Mucosa of gallbladder (tissue), 1 donor: ENCODE data around the gene ARIH2. TPM values are rescaled to one million over a fixed set of nuclear protein-coding genes. Genes with fewer than 3 reads are reported as not detected.

Experiments
- DNase-seq: peaks from one replicate; pipeline ENCODE4 v3.0.0-alpha.2; 2020; ENCODE audit warnings: low spot score
- total RNA-seq: library from RNA; stranded (reverse); gene quantifications from one replicate; pipeline ENCODE4 v1.2.1, GENCODE V29; 2021
- donor health status: DM: no; HTN: no; CAD: no.

Gene ARIH2
- total RNA-seq, 1 donor from 2014 or later = 76.7 TPM

DNA sequence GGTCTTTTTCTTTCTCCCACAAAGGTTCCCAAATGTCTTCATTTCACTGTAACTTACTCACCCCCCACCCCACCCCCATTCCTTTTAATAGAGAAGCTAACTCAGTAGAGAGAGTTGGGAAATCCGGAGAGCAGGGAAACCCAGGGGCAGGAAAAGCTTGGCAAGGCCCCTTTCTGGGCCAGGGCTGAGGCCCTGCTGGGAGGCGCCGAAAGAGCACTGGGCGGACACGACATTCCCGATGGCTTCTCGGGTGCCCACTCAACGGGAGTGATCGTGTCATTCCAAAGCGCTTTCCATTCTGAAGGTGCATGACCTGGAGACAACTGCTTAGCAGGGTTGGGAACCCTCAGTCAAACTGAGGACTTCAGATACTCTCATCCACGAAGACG is 101.3 kb downstream of the ARIH2 start:
- DNase-seq = no peak

DNA sequence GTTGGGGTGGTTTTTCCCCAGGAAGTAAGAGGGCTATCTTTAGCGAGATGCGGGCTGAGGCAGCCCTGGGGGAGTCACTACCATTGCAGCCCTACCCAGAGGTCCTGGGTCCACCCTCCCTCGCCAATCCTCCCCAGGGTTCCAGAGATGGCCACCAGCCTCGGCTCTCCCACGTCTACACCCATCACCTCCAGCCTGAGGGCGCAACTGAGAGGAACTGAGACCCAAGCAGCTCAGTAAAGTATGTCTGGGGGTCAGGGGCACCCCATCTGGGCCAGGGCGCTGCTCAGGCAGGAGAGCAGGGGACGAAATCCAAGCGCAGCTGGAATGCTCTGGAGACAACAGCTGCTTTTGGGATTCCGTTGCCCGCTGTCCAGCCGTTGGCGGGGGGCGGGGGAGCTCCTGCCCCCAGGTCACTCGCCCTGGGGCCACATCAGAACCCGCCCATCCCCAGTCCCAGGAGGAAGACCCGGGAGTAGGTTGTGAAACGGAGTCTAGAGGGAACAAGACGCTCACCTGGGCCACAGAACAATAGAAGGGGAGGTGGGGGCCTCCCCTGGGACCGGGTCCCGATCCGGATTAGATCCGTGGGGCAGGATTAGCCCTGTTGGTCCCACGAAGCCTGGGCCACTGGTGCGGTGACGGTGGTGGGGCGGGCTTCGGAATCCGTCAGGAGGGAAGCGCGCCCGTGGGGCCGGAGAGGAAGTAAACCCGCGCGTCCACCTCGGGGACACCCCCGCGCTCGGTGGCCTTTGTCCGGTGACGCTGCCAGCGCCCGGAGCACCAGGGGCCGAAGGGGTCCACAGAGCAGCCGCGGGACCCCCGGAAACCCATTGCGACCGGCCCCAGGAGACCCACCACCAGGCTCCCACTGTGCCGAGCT is 101.9 kb downstream of the ARIH2 start:
- peak; percentile 37 for DNase-seq

DNA sequence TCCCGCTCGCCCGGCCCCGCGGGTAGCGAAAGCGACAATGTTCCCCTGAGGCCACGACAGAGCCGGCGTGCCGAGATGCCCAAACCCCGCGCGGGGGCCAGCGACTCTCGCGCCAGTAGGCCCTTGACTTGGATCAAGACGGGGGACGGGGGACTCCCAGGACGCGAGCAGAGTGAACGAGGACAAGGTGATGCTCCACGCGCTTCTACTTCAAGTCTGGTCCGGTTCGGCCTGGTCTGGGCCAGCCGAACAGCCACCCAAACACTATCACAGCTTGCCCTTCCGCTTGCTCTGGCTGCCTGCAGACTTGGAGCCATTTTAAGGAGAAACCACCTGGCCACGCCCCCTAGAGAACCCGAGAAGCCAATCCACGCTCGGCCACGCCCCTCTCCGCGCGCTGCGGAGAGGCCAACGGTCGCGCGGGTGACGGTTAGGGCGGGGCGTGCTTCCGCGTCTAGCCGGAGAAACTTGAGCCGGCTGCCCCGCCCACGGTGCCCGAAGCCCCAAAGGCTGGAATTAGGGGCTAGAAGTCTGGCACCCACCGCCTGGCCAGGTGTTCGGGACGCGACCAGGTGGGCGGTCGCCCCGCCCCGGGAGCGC is 102.7 kb downstream of the ARIH2 start:
- peak; percentile 99 for DNase-seq

DNA sequence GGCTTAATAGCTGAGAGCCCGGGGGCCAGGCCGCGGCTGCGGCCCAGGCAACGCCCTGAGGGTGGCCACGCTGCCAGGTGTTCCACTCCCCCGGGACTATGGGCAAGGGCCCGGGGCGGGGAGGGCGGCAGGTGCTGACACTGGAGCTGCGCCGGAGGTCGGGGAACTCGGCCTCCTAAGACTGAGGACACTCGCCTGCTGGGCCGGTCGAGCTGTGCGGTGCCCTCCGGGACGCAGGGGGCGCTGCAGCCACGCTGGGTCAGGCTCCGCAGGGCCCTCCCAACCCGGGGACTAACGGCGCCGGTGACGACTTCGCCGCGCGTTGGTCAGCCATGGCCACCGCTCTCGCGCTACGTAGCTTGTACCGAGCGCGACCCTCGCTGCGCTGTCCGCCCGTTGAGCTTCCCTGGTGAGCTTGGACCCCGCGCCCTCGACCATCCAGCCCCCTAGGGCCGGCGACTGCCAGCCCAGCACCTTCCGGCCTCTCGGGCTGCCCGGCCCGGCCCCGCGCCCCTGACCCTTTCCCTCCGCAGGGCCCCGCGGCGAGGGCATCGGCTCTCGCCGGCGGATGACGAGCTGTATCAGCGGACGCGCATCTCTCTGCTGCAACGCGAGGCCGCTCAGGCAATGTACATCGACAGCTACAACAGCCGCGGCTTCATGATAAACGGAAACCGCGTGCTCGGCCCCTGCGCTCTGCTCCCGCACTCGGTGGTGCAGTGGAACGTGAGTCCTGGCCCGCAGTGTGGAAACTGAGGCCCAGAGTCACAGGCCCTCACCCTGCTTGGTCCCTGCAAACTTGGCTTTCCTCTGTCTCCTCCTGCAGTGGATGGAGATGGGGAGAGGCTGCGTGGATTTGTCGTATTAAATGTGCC is 103.4 kb downstream of the ARIH2 start, which contains the start of gene NDUFAF3:
Gene NDUFAF3 (plus strand): TSS at position 309 of the 875 bp plus-strand sequence. CDS start 24 bp downstream, at position 333.
- peak; percentile 94 for DNase-seq

DNA sequence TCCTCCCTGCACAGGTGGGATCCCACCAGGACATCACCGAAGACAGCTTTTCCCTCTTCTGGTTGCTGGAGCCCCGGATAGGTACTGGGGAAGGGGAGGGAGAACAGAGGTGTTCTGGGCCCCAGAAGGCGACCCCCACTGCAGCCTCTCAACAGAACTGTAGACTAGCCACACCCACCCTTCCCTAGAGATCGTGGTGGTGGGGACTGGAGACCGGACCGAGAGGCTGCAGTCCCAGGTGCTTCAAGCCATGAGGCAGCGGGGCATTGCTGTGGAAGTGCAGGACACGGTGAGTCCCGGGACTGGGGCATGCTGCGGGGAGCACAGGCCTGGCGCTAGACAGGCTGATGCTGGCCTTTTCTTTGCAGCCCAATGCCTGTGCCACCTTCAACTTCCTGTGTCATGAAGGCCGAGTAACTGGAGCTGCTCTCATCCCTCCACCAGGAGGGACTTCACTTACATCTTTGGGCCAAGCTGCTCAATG is 104.1 kb downstream of the ARIH2 start:
- DNase-seq = no peak

DNA sequence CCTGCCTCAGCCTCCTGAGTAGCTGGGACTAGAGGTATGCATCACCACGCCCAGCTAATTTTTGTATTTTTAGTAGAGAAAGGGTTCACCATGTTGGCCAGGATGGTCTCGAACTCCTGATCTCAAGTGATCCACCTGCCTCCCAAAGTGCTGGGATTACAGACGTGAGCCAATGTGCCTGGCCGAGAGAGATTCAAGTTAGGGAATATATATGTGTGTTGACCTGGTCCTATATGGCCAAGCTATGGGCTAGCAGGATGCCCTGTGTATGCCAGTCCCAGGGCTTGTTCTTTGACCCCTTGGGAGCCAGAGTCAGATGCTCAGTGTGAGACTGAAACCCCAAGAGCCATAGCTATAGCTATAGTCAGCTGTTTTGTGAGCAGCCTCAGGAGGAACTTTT is 105.1 kb downstream of the ARIH2 start:
- no peak for DNase-seq

DNA sequence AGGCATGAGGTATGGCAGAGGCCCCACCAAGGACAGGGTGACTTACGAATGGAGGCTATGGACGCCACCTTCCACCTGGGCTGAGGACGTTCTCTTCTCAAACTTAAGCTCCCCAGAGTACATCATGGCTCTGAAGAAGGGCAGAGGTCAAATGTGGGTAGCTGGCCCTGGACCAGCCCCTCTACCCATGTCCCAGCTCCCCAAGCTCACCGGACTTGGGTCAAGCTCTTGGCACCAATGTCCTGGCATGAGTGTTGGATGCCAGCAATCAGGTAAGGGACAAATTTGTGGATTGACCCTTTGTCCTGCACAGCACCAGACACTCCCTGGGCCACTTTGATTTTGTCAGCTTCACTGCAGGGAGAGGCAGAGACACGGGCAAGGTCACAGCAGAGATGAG is 105.8 kb downstream of the ARIH2 start:
- no peak for DNase-seq

DNA sequence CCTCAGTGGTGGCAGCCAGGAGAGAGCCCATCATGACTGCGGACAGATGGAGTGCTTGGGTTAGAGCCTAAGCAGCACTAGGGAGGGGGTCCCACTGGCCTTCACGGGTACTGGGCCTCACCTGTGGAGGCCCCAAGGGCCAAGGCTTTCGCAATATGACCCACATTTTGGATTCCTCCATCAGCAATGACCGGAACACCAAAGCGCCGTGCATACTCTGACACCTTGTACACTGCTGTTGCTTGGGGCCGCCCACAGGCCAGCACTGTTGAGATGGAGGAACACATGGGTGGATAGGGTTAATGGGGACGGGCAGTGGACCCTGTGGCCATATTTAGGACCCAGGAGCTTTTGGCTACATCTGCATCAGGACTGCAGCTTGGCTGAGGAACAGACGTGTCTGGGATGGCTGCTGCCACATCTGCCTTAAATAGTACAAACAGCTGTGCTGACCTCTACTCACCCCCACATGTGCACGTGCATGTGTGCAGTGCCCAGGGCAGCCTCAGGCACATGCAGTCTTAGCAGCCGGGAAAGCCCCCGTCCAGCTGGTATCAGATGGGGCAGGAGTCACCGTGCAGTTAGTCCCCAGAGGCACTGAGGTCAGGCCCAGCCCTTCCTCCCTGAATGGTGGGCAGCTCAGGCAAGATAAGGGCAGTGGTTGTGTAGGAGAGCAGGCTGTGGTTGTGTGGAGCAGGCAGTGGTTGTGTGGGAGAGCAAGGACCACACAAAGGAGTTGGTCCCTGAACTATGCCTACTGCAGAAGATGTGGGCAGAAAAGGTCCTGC is 106.6 kb downstream of the ARIH2 start:
- no peak for DNase-seq

DNA sequence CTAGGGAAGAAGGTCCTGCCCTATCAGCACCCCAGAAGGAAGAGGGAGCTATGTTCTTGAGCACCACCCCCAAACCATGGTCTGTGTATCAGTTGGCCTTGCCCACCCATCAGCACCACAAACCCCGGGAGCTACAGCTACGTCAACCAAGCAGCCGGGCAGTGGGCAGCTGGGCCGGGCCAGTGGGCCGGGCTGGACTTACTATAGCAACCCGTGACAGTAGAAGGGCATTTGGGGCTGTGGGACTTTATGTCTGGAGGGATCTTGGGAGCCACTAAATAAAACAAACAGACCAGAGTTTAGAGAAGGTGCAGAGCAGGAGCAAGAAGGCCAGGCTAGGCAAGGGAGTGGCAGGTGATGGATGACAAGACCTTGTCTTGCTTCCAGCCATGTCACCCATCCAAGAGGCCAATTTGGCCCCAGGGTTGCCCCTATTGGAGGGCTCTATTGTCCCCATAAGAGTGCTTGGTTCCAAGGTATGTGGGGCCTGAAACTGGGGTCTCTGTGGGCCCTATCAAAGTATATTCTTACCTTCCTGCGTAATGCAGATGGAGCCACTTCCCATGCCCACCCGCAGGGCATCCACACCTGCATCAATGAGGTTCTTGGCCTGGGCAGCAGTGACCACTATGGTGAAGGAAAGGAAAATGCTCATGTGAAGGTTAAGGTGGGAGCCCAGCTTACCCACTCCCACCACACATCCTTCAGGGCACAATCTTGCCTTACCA is 107.3 kb downstream of the ARIH2 start:
- no peak for DNase-seq

DNA sequence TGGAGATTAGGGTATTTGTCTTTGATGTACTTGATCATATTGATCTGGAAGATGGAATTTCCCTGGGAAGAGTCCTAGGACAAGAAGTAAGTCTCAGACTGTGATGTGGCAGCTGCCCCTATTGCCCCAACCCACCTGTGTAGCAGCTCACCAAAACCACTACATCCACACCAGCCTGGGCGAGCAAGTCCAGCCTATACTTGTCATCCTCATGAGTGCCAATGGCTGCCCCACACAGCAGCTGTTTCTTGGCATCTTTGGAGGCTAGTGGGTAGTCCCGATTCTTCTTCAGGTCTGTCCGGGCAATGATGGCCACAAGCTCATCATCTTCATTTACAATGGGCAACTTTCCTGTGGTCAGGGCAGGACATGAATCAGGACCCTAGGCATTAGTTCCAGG is 107.9 kb downstream of the ARIH2 start:
- DNase-seq = no peak

DNA sequence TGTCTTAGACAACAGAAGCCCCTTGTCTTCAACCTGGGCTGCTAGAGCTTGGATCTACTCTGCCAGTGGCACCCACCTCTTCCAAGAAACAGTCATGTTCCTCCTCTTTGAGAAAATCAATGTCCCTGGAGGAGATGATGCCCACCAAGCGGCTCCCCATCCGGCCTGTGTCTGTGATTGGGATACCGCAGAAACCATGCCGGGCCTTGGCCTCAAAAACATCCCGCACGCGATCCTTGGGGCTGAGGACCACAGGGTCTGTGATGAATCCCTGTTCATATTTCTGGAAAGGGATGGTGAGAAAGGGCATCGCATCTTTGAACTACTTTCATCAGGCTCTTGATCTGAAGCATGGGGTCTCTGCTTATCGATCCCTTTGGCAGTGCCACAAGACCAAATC is 109.0 kb downstream of the ARIH2 start:
- DNase-seq = no peak

DNA sequence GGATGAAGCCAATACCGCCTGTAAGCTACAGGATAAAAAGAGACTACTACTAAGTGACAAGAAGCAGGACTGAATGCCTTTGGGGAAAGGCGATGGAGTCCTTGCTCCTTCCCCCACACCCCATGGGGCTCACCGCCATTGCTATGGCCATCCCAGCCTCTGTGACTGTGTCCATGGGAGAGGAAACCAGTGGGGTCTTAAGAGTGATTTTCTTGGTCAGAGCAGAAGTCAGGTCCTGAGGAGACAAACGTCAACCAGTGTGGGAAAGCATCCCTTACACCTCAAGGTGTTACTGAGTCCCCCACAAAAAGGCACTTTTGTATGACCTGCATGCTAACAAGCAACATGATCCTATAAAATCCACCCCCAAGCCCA is 109.6 kb downstream of the ARIH2 start:
- DNase-seq = no peak

DNA sequence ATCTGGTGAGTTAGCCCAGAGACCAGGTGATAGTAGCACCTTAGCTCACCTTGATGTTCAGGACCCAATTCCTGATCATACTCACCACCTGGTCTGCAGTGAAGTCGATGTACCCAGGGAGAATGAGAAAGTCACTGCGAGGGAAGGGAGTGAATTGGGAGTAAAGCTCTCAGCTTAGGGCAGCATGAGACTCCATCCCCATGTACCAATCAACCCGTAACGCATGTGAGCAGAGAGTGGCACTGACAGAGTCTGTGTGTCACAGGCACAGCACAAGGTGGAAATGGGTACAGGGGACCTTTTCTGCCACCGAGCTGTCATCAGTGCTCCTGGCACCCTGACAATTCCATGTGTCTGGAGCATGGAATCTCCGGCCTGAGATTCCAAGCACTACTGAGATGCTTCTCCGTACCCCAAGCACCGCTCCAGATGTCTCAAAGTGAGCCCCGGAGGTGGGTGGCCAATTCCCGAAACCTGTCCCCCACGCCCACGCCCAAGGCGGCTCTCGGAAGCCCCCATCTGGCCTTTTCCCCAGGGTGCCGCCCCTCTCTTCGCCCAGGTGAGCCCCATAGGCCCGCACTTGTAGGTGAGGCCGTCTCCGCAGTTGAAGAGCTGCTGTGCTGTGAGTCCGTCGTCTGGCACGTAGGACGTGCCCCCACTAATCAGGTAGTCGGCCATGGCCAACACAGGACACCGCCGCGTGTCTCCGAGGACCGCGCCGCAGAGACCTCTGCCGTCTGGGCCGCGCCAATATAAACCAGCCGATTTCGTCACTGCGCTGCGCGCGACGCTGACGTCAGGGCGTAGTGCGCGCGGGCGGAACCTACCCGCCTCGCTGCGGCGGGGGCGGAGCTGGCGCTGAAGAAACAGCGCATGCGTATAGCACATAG is 110.3 kb downstream of the ARIH2 start, which contains the start of gene IMPDH2:
Gene IMPDH2 (minus strand): TSS at position 726 of the 890 bp plus-strand sequence. CDS start 48 bp downstream, at position 678.
- DNase-seq = peak; percentile 96

DNA sequence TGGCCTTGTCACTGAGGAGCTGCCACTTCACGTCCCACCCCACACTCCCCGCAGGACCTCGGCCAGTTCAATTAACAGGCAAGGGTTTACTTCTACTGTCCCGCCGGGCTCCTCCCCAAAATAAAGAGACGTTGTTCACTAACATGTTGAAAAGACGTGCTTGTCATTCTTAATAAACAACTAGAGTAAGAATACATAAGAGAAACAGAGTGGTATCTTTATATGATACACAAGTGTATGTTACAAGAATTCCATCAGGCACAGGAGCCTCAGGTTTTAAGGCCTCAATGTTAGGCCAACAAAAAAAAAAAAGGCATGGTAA is 110.9 kb downstream of the ARIH2 start:
- DNase-seq = no peak

DNA sequence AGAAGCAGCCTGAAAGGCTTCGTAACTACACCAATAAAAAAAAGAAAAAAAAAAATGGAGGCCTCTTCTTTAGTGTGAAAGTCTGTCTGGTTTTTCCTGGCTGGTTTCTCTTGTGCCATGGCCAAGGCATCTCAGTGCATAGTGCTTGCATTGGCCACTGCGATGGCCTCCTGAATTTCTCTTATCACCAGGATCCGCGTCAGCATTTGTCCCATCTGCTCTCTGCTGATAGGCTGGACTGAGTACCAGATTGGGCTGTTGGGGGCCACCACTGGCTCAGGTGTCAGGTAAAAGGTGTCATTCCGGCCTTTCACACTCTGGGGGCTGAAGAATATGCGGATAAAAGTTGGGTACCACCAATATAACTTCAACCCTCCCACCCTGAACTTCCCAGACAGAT is 111.7 kb downstream of the ARIH2 start:
- DNase-seq = no peak

DNA sequence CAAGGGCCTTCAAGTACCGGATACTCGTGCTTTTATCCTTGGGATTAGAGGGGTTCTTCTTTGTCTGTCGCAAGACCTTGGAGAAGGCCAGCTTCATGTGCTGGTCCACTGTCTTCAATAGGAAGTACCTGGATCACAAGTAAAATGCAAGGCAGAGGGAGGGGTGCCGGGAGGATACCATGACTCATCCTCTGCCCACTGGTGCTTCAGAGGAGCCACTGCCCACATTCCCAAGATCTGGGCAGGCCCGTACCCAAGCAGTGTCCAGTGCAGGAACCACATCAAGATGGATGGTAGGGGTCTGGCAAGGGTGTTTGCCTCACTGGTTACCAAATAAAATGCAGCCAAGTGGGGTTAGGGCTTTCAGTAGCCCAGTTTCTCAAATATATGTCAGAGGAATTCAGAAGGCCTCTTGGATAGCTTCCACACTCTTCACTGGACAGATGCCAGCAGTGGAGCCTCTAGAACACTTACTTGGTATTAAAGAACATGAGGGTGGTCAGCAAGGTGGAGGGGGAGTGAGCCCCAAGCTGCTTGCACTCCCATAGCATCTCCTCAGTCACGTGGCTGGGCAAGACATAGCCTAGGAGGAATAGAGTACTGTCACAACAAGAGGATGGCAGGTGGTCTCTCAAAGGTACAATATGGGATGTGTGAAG is 114.1 kb downstream of the ARIH2 start:
- no peak for DNase-seq

DNA sequence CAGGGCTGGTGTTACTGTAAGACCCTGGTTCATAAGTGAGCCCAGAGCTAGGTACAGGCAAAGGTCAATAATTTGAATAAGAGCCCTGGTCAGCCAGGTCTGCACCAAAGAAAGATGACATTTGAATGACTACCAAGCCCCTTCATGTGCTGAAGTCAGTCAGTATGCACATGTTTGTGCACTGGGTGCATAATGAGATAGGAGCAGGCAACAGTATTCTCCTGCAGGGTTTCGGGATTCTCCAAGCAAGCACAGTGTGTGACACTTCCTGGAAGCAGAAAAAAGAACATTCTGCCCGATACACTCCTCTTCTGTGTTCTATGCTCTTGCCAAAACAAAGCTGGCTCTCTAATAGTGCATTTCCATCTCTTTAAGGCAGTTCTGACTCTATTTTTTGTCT is 116.0 kb downstream of the ARIH2 start:
- no peak for DNase-seq

DNA sequence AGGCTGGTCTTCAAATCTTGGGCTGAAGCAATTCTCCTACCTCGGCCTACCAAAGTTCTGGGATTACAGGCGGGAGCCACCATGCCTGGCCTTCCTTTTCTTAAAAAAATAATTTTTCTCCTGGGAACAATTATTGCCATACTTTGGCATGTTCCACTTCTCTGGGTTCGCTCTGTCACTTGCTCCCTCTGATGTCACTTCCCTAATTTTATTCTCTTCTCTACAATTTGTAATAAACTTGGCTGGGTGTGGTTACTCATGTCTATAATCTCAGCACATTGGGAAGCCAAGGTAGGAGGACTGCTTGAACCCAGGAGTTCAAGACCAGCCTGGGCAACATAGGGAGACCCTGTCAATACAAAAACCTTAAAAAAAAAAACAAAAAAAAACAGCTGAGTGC is 116.6 kb downstream of the ARIH2 start:
- no peak for DNase-seq
